NCI-H2227 (cell line): ENCODE data around the gene MS4A5.

Experiments
- DNase-seq: peaks from one replicate; lab custom pipeline; 2025; ENCODE audit not compliant: unreplicated experiment; lab: John Stamatoyannopoulos, UW

The MS4A5 gene

DNA sequence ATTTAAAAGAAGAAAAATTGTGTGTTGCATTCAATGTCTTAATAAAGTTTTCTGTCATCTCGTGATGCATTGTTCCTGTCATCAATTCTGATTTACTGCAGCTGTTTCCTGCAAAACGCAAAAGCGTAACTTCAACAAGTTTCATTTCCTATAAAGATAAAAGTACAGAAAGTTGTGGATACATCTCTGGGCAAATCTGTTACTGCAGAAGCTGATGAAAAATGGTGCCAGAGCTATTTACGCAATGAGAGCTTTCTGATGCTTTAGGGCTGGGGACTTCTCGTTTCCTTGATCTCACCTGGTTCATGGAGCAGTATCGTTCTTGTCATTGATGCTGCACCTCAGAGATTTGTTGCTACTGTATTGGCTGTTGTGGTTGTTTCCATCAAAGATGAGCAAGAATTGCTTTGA, 47.7 kb downstream of the MS4A5 start:
- no peak for DNase-seq

DNA sequence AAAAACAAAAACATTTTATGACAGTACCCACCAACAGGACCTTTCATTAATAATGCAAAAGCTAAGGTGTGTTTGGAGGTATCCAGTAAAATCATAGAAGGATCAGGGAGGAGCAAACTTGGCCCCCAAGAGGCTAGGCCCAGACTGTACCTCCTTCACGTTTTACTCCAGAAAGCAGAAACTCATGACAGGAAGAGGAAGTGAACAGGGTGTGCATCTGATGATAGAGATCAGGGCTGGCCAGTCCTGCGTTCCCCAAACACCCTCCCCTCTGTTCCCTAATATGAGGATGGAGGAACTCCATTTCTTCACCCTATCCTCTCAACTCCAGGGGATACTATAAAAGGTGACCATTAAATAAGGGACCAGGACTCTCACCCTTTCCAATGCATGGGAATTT, 53.0 kb downstream of the MS4A5 start:
- DNase-seq: no peak

DNA sequence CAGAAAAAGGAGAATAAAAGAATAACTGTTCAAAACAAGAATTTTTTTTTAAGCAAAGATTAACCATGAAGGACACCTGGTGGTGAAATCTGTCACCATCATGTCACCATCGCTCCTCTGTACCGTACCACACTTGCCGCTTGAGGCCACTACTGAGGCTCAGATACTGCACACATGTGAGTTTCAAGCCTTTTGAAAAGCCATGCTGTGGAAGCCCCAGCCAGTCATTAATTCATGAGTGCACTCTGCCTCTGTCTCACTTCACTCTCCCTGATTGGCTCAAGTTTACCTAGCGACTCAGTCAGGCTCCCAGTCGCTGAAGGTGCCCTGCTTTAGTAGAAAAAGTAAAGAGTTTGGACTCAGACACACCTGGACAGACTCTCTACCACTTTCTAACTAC, 56.6 kb downstream of the MS4A5 start:
- no peak for DNase-seq

DNA sequence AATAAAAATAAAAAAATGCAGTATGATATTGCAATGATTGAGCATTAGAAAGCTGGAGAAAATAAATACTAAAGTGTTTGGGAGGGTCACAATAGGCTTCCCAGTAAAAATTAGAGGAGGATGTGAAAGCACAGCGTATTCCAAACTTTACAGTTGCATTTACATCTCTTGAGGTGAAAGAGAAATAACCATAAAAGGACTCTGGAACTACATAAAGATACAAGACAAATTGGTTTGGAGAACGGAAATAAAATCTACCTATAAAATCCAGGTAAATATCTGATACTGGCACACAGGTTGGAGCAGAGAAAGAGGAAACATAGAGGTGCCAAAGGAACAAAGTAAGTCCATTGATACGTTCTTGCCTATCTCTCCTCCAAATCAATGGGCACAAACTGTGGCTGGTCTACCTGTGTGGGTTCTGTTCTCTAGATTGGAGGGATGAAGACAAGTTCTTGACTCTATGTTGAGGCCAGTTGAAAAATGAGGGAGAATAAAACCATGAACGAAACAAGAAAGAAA, 63.2 kb downstream of the MS4A5 start, which contains the start of gene MS4A12:
Gene MS4A12 (plus strand): TSS at position 291 of the 522 bp plus-strand sequence. CDS start 4,541 bp downstream, outside the sequence.
- no peak for DNase-seq

DNA sequence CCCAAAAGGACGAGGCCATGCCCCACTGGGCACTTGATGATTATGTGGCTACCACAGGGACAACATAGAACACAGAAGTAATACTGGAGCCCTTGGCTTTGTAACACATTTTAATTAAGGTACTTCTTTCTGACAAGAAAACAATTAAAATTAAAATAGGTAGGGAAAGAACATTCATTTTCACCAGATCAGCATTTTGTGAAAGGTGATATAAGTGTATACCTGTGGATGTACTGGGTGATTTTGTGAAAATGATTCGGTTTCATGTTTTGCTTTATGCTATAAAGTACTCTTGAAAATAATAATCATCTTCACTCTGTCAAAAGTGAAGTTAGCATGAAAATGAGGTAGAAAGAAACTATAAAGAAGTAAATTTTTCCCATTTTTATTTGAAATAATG, 64.1 kb downstream of the MS4A5 start:
- no peak for DNase-seq
